Stimulated activated CD4-positive, alpha-beta T cell treated with anti-CD3 and anti-CD28 coated beads, Interleukin-1b, Interleukin-23, amount 100 ng/mL, for 1 hour (primary cell): ENCODE data around the gene TMEM125.

Experiments used
- DNase-seq, 2 donors: peaks; one replicate each; pipeline ENCODE4 v3.0.0-alpha.2; 2020; ENCODE audit warnings: low read depth in 2 of 2

Gene TMEM125

DNA sequence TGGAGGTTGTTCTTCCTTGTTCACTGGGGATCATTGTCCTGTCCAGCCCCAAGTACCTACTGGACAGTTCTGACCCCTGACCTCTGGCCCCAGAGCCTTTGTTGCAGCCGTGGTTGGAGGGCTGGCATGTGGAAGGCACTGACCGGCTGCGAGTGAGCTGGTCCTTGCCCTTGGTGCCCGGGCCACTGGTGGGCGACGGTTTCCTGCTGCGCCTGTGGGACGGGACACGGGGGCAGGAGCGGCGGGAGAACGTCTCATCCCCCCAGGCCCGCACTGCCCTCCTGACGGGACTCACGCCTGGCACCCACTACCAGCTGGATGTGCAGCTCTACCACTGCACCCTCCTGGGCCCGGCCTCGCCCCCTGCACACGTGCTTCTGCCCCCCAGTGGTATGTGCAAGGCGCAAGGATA is 42.4 kb downstream of the TMEM125 start:
- no peak for DNase-seq

DNA sequence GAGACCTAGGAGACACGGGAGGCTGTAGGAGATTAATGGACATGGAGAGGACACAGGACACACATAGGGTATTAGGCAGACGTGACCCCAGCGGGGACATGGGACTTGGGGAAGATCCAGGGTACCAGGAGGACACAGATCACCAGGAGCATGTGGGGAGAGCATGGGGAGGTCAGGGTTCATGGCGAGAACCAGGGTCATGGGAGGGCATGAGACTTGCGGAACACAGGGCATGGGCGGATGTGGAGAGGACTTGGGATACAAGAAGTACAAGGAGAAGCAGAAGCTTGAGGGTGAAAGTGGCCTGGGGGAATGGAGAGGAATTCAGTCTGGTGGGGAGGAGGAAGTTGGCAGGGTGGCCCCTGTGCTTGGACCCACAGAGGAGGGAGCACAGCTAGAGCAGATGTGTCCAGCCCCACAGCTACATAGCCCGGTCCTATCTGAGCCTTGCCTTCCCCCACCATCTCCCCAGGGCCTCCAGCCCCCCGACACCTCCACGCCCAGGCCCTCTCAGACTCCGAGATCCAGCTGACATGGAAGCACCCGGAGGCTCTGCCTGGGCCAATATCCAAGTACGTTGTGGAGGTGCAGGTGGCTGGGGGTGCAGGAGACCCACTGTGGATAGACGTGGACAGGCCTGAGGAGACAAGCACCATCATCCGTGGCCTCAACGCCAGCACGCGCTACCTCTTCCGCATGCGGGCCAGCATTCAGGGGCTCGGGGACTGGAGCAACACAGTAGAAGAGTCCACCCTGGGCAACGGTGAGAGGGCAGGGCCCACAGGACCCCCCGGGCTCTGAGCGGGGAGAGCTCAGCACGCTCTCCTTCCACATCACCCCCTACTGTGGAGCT is 43.1 kb downstream of the TMEM125 start:
- DNase-seq = no peak

- no peak for DNase-seq
Measured at GRCh38 chr1:43313771-43314170, 44.0 kb downstream of the TMEM125 start.

DNA sequence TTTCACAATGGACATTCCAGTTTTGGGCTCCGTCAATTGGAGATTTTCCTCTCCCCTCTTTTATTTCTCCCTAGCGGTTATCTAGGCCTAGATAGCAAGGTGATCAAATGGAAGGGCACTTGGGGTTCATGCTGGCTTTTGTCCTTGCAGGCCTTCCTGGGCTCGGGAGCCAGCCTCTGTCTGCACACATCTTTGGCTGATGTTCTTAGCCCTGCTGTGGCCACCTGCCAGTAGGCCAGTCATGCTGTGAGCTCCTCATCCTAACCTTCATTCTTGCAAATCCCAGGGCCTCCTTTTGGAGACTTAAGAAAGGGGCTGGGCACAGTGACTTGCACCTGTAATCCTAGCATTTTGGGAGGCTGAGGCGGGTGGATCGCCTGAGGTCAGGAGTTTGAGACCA is 44.5 kb downstream of the TMEM125 start:
- DNase-seq = no peak

- no peak for DNase-seq
Measured at GRCh38 chr1:43315481-43315880, 45.7 kb downstream of the TMEM125 start.

DNA sequence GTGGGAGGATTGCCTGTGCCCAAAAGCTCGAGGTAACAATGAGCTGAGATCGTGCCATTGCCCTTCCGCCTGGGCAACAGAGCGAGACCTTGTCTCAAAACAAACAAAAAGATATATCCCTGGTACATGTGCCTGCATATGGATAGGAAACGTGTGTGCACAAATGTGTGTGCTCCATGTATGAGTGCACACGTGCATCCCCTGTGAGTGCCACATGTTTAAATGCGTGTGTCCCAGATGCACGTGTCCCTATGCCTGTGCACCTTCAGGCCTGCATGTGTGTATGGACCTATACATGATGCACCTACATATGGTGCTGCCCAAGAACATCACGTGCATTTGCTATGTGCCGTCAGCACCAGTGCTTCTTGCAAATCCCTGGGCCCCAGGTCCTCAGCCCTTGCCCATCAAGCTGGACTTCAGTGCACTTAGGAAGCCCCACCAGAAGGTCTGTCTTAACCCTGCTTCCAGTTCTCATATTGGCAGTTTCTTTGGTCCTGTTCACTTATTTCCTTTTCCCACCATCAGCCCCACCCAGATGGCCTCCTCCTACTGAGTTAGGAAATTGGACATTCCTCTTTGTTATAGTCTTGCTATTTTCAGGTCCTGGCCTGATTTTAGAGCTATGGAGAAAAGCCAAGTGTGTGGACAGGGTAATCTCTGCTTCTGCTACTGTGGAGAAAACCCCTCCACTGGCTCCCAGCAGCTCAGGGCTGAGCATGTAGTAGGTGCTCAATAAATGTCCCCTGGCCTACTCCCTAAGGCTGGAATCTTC is 46.4 kb downstream of the TMEM125 start:
- no peak for DNase-seq

DNA sequence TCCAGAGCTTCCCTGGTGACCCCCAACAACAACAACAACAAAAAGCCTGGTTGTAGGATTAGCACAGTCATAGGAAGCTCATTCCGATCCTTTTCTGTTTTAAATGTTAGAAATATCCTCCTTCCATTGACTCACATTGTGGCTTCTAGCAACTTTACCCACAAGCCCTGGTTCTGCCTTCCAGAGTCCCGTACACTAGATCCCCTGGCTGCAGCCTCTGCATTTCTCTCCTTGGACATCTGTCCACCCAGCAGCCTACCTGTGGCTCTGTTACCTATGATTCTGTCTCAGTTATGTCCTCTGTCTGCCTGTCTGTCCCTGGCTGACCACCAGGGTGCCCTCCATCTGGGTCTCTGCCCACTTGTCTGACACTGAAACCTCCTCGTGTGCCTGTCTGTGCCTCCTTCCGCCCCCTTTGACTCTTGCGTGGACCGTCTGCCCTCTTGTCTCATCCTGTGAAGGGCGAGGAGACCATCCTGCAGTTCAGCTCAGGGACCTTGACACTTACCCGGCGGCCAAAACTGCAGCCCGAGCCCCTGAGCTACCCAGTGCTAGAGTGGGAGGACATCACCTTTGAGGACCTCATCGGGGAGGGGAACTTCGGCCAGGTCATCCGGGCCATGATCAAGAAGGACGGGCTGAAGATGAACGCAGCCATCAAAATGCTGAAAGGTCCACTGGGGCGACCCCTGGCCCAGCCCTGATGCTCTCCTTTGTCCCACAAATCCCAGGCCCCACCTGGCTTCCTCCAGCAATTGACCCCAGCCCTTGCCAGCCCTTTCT is 47.1 kb downstream of the TMEM125 start:
- DNase-seq = no peak

DNA sequence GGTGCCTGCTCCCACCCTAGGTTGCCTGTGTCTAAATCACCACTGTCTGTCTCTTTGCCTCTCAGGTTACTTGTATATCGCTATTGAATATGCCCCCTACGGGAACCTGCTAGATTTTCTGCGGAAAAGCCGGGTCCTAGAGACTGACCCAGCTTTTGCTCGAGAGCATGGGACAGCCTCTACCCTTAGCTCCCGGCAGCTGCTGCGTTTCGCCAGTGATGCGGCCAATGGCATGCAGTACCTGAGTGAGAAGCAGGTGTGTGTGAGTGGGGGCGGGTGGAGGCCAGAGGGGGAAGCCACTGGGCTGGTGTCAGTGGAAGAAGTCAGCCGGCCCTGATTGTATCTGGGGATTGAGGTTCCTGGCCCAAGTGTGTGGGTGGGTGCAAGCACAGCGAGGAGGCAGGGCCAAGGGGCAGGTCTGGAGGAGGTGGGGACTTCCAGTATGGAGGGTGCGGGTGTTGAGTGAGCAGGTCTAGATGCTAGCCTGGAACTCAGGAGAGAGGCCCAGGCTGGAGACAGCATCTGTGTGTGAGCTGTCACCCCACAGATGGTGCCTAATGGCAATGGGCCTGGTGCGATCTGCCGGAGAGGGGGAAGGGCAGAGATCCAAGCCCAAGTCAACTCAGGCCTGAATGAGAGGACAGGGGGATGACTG is 48.2 kb downstream of the TMEM125 start:
- DNase-seq = no peak

- no peak for DNase-seq
Measured at GRCh38 chr1:43318831-43319230, 49.0 kb downstream of the TMEM125 start.

- DNase-seq = no peak
Measured at GRCh38 chr1:43319288-43319687, 49.5 kb downstream of the TMEM125 start.

DNA sequence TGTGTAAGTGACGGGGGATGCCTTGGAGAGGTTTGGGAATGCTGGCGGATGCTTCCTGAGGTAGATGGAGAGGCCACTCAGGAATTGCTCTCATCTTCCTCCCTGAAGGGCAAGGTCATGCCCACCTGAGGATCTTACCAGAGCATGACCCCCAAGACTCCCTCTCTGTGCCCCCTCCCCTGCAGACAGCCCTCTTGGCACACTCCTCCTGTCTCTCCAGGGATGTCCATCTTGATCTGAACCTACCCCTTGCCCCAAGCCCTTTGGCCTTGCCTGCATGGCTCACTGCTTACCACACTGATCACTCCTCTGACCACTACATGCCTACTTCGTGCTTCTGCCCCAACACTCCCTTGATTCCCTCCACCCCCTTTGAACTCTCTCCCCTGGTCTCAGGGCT is 50.0 kb downstream of the TMEM125 start:
- DNase-seq = no peak

DNA sequence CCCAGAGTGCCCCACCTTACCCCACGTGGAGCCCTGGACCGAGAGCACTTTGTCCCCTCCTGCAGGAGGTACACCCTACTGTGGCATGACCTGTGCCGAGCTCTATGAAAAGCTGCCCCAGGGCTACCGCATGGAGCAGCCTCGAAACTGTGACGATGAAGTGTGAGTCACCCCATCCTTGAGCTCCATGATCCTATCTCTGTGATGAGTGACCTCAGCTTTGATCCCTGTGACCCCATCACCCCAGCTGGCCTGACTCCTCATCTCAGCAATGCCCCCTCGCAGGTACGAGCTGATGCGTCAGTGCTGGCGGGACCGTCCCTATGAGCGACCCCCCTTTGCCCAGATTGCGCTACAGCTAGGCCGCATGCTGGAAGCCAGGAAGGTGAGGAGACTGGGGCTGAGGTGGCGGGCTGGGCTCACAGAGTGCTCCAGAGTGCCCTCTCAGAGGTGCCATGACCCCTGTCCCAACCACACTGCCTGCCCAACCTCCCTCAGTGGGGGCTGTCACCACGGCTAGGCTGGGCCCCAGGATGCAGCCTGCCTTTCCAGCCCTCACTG is 51.6 kb downstream of the TMEM125 start:
- no peak for DNase-seq

GRCh38 chr1:43322506-43322905 is 52.7 kb downstream of the TMEM125 start:
- DNase-seq = no peak
